Measurements from ENCODE around the gene DCST1.

DCST1 gene

DNA sequence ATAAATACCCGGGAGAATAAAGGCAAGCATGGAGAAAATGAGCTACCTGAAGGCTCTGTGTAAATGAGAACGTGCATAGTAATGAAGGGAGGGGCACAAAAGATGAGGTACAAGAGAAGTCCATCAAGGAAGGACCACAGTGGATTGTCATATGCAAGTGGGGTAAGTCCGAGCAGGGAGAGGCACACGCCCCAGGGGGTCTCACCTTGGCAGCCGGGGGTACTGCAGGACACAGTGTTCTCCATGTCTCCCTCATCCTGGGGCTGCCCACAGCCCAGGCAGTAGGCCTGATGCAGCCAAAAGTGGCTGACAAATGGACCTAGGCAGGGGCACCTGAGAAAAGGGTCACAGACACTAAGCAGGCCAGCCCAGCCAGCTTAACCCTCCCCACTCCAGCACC lies 10.0 kb upstream of the DCST1 start:
- intact Hi-C loops (cut with DNase I): no loop called here
- DNase-seq: no peak

DNA sequence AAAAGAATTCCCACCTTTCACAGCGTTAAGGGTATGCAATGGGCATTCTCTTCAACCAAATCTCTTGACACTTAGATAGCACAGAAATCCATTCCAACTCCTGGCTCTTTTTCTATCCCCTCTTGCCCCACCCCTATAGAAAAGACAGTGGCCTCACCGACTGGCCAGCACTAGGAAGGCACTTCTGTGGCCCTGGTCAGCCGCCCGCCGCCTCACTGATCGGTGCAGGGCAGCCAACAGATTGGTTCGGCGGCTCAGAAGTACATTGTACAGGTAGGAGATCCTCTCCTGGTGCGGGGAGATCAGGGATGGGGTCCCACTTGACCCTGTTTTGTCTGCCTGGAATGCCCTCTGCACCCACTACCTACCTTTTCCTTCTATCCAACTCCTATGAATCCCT lies 9.3 kb upstream of the DCST1 start:
- intact Hi-C loops (cut with DNase I): no loop called here
- DNase-seq: no peak

DNA sequence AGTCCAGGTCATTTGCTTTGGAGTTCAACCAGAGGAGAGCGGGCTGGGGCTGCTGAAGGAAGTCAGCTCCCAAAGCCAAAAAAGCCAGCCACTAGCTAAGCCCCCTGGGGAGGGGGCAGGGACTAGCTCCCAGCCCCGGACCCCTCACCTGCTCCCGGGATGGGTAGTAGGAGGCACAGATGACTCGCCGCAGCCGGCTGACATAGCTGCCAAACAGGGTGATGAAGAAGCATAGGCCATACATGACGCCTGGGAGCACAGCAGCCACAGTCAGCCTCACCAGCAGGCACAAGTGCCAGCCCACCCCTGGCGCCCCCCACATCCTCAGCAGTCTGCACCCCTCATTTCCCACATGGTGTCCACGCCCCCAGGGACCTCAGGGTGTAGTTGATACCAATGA lies 7.5 kb upstream of the DCST1 start:
- intact Hi-C loops (cut with DNase I): no loop called here
- DNase-seq: no peak

DNA sequence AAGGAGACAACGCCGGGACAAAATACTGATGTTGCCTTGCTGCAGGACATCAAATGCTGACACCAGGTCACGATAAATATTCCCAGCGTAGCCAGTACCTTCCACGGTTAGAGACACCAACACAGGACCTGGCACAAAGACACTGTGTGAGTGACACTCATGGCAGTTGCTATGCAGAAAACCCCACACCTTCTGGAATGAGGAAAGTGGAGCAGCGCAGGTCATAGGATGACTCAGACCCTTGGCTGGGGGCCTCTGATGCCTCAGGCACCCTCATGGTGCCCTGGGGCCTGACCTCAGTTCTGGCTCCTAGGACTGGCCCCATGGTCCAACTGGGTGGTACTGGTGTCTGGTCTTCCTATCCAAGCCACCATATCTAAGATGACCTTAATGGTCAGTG lies 7.0 kb upstream of the DCST1 start:
- intact Hi-C loops (cut with DNase I): no loop called here
- no peak for DNase-seq

DNA sequence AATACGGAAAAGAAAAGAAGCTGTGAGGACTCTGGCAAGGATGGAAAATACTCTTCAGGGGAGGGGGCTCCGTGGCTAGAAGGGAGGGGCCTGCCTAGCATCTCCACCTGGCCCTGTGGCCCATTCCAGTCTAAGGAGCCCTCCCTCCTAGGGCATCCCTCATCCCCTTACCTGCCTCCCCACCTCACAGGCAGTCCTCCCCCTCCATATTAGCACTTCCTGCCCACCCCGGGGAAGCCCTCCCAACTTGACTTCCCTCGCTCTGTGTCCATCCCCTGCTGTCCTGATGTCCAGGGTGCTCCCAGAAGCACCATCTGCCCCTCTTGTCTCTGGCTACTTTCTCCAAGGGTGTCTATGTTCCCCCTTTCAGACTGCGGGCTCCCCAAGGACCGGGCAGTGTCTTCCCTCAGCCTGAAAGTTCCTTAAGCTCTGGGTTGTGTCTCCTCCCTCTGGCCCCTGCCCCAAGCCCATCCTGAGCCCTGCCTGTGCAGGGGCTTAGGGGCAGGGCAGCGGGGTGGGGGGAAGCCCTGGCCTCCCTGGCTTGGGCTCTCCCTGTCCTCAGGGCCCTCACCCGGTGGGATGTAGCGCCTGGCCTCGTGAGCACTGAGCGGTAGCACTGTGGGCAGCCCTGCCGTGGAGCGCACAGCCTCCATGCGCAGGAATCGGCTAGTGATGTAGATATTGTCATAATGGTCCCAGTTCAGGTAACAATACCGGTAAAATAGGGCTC lies 3.9 kb upstream of the DCST1 start:
- intact Hi-C loops (cut with DNase I): no loop called here
- DNase-seq: no peak

DNA sequence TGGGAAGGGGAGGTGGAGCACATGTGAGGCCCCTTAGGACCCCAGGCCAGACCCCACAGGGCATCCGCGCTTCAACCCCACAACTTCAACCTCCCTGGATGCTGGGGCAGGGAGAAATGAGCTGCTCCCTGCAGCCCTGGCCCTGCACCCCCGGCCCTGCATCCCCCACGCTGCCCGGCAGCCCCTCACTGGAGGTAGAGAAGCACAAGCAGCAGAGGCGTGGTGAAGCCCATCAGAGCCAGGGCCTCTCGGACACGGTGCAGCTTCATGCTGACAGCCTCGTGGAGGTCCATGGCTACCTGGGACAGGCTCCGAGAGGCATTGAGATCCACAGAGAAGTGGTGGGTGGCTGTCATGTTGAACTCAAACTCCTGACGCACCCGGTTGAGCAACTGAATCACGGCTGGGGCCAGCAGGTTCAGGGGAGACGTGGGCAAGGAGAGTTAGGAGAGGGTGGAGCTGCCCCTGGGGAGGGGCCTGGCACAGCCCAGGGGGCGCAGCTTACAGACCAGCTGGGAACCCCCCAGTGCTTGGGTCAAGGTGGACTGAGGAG lies 3.3 kb upstream of the DCST1 start:
- intact Hi-C loops (cut with DNase I): no loop called here

DNA sequence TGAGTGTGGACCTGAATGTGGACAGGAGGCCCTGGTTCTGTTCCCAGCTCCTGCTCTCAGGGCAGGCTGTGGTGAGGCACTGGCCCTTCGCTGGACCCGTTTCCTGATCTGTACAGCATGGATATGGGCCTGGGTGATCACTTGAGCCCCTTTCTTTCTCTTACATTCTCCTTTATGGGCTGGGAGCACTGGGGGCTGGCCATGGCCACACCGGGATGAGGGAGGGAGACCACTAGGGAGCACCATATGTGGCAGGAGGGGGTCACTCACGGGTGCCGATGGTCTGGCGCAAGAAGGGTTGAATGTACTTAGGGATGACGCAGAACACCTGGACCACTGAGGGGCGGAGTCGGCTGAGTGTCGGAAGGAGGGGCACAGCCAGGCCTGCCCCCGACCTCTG lies 2.7 kb upstream of the DCST1 start:
- DNase-seq: no peak
- intact Hi-C loops (cut with DNase I): no loop called here

More for the DNA sequence above, 3.3 kb upstream of the DCST1 start:
- DNase-seq: peak in 29 of 42 donors; percentile 25 to 85 (median 59)

DNA sequence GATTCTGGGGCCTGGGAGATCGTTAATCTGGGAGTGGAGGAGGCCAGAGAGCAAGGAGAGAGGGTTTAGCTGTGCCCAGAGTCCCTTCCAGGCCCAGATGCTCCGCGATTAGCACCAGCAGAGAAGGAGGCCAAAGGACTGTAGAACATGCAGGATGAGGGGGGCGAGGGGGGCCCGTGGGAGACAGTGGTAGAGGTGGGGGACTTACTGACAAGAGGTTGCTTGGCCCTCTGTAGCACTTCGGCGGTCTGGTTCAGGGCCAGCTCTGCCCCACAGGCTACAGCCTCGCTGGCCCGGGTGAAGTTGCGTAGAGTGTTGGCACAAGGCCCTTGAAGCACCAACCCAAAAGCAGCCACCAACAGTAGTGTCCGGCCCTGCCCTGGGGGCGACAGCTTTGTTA lies 738 bp upstream of the DCST1 start:
- no peak for DNase-seq
- intact Hi-C loops (cut with DNase I): no loop called here

DNA sequence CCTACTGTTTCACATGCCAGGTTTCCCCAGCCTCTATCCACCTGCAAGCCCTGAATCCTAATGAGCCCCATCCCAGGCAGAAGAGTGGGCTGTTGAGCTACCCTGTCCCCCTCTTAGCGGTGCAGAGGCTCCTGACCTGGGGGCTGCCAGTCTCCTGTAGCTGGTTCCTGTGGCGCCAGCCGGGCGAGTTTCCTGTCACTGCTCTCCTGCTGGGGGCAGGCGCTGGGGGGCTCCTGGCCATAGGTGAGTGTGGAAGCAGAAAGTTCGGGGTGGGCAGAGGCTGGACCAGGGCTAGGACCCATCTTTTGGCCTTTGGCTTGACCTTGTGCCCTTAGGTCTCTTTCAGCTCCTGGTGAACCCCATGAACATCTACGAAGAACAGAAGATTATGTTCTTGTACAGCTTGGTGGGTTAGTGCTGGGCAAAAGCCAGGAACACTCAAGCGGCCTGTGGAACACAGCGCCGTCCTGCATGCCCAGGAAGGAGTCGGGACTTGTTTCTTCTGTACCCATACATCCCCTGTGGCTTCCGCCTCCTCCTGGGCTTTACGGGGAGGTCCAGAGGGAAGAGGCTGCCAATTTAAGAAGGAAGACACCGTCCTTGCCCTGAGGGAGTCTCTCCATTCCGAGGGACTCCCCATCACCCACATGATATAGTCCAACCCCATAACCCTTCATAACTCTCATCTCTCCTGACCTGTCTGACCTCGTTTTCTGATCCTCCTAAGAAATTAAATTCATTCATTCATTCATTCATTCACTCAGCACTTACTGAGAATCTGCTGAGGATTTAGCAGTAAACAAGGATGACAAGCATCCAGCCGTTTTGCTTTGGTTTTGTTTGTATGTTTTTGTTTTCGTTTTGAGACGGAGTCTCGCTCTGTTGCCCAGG lies 939 bp downstream of the DCST1 start:
- intact Hi-C loops (cut with DNase I): no loop called here
- no peak for DNase-seq

DNA sequence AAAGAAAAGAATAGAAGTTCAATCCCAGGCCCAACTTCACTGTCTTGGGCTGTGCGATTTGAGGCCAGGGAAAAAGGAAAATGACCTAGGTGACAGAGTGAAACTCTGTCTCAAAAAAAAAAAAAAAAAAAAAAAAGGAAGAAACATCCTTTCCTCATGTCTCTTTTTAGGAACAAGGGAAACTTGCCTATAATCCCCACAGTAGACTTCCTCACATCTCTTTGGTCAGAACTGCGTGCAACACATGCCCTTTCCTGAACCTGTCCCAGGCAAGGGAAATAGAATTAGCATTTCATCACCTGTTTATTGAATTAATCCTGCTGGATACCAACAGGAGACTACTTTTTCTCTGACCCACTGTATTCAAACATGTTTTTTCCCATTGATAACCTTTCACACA lies 2.3 kb downstream of the DCST1 start:
- intact Hi-C loops (cut with DNase I): no loop called here
- no peak for DNase-seq

DNA sequence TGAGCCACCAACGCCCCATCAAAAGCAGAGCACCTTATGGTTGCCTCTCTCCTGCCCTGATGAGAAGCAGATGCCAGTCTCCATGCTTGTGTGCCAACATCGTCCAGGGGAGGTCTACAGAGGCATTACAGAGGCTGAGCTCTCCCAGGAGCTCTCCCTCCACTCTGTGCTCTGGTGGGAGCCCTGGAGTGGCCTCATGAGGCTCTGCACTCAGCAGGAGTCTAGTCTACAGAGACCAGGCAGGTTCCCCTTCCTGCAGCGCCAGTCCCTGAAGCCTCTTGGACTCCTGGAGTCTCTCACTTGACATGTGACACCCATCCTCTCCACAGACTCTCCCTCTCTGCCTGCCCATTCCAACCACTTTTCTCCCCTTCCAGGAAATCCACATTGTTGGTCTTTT lies 3.4 kb downstream of the DCST1 start:
- intact Hi-C loops (cut with DNase I): no loop called here
- DNase-seq: no peak

DNA sequence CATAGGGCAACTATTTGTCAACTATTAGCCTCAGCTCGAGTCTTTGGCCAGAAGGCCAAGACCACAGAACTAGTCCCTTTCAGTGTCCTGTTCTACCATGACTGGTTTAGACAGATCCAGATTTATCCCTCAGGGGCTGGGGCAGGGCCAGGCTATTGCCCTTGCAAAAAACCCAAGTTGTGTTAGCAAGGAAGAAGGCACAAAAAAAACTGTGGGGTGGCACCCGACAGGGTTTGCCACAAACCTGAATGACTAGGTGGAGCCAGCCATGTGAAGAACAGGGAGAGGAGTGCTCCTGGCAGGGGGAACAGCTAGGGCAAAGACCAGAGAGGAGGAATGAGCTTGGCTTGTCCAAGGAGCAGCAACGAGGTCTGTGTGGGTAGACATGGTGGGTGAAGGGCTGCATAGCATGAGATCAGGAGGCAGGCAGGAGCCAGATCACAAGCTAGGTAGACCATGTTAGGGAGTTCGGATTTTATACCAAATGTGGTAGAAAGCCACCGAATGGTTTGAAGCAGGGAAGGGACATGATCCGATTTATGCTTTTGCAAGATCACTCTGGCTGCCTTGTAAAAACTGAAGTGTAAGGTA lies 4.3 kb downstream of the DCST1 start:
- DNase-seq: no peak
- intact Hi-C loops (cut with DNase I): no loop called here

DNA sequence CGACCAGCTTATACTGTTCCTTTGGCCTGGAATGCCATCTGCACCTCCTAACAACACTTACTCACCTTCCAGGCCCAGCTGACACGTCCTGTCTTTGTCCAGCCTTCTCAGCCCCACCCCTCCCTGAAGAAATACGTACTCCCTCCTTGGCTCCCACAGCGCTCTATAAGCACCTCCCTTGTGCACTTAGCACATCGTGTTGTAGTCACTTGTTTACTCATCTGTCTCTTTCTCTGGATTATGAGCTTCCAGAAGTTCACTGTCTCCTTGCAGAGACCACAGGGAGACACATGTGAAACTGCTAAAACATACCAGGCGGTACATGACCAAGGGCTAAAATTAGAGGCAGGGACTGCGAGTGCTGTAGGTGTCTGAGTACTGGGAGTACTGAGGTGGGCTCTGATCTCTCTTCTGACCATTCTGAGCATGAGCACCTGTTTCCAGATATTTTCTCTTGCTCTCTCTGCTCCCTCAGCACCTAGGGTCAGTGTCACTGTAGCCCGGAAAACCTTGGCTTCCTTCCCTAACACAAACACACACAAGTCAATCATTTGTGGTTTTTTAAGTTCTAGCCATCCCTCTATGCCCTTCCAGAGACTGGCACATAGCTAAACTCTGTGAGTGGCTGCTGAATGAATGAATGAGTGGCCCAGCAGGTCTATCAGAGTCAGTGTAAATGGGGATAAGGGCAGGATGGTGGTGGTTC lies 5.1 kb downstream of the DCST1 start:
- no peak for DNase-seq
- intact Hi-C loops (cut with DNase I): no loop called here

DNA sequence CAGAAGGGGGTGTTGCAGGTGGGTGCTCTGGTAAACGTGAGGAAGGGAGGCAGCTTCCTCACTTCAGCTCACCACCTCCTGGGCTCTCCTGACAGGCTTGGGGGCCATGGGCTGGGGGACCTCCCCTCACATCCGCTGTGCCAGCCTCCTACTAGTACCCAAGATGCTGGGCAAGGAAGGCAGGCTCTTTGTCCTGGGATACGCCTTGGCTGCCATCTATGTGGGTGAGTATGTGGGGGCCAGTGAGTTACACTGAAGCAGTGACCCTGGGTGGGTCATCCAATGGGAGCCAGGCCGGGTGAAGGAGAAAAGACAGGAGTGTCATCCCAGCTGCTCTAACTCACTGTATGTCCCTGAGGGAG lies 5.7 kb downstream of the DCST1 start:
- intact Hi-C loops (cut with DNase I): no loop called here
- no peak for DNase-seq

DNA sequence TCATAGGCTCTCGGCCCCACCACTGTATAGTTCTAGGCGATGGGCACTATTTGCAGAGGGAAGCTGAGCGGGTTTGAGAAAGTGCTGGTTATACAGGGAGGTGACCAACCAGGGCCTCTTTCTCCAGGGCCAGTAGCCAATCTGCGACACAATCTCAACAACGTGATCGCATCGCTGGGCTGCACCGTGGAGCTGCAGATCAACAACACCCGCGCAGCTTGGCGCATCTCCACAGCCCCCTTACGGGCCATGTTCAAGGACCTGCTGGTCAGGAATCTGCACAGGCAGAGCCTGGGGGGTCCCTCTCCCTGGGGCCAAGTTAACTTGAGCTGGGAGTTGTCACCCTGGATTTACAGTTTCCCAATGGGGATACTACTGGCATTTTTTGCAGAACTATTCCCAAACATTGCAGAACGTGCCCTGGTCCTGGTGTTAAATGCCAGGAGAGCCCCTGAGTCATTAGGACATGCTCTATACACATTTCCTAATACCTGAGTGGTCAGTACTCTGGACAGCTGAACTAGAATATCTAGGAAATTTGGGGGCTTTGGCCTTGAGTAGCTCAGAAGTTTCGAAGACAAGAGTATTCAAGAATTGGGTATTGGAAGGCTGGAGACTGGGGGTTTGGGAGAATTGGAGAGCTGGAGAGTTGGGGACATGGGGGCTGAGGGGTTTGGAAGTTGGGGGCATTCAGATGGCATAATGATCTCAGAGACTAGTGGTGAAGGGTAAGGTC lies 6.9 kb downstream of the DCST1 start:
- intact Hi-C loops (cut with DNase I): no loop called here

DNA sequence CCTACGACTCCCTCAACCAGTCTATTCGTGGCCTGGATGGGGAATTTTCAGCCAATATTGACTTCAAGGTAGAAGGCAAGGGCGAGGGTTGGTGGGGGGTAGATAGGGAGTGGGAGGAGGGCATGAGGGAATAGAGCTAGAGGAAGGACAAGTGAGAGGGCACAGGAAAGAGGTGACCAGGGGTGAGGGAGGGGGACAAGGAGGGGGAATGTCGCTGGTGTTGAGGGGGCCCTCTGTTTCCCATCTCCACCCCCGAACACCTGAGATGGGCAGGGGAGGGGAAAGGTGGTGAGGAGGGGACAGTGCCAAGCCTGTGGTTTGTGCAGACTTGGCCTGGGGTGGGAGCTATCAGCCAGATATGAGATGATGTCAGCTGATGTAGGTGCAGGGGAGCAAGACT lies 9.2 kb downstream of the DCST1 start:
- intact Hi-C loops (cut with DNase I): no loop called here
- no peak for DNase-seq

More for the DNA sequence above, 6.9 kb downstream of the DCST1 start:
- no peak for DNase-seq

DNA sequence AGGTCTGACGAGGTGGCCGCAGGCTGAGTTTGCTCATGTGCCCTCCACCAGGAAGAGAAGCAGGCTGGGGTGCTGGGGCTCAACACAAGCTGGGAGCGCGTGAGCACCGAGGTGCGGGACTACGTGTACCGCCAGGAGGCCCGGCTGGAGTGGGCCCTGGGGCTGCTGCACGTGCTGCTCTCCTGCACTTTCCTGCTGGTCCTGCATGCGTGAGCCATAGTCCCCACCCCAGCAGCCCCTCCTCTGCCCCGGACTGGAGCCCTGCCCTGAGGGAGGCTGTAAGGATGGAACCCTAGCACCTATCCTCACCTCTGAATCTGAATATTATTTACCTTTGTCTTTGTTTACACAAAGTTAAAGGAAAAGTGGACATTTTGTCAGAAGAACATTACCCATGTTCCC lies 9.7 kb downstream of the DCST1 start:
- intact Hi-C loops (cut with DNase I): no loop called here
- DNase-seq: no peak

DNA sequence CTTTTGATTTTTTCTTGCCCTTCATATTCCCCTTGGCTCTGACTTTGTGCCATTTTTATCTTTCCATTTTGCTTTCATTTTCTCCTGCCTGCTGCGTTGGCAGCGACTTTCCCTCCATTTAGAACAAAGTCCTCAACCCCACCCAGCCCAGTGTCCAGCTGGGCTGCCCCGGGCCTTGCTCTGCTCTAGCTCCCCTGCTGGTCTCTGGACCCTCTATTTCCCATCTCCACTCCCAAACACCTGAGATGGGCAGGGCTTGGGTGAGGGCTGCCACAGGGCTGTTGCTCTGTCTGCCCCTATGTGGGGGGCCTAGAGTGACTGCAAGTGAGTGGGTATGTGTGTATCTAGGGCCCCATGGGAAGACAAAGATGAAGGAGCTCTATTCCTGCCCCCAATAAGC lies 10.2 kb downstream of the DCST1 start:
- intact Hi-C loops (cut with DNase I): no loop called here
- no peak for DNase-seq

DNA sequence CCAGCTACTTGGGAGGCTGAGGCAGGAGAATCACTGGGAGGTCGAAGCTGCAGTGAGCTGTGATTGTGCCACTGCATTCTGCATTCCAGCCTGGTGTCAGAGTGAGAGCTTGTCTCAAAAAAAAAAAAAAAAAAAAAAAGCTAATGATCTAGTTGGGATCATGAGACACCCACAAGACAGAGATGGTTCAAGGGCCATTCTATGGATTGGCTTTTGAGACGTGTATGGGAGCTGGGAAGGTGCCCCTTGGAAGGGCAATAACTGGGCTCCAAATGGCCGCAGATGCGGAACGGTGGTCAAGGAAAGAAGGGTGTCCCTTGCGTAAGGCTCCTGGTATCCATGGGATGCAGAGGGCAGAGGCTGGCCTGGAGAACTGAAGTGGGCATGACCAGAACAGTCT lies 10.7 kb downstream of the DCST1 start:
- DNase-seq: no peak
- intact Hi-C loops (cut with DNase I): no loop called here

Measured in head of caudate nucleus (tissue), 42 donors.